CD4-positive, alpha-beta T cell treated with Interleukin-17A for 1 hour (primary cell): Measurements from ENCODE around the gene MTMR10.

Source experiments
- DNase-seq: peaks from one replicate; pipeline ENCODE4 v3.0.0-alpha.2; 2020

The MTMR10 gene

DNA sequence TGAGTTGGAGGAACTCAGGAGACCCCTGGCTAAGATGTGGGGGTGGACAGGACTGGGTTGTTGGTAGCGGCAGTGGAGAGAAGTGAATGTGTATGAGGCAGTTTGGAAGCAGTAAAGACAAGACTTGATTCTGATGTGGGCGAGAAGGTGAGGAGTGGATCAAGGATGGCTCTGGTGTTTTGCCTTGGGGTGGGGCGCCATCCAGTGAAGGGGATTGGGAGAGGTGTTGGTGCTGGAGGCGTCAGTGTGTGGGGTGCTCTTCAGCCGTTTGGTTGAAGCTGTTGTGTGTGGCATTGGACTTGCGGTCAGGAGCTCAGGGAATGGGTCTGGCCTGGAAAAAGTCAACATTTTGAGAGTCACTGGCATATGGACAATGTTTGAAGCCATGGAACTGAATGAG is 74.4 kb downstream of the MTMR10 start:
- no peak for DNase-seq

DNA sequence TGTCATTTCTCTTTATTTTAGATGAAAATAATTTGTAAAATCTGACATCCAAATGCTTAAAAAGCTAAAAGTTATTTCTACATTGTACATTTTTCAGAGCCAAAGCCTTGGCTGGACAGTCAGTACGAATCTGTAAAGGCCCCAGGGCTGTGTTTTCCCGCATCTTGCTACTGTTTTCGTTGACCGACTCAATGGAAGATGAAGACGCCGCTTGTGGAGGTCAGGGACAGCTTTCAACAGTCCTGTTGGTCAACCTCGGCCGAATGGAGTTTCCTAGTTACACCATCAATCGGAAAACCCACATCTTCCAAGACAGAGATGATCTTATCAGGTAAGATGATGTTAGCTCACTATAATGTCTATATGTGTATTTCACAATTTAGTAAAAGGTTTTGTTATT is 77.7 kb downstream of the MTMR10 start:
- DNase-seq, result no peak

DNA sequence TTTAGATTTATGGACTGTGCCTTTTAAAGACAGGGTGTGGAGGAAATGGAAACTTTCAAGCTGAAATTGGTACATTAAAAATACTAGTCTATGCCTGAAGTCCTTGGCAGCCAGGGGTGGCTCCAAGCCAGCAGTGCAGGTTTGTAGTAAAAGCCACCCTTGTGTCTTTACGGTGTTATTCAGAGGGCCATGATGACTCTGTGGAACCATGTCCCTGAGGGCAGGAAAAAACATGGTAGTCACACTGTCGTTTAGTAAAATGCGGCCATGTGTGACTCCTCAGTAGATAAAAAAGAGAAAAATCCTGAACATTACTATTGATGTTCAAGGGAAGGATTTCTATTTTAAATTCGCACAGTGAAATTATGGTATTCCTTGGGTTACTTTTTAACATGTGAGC is 85.1 kb downstream of the MTMR10 start:
- no peak for DNase-seq

DNA sequence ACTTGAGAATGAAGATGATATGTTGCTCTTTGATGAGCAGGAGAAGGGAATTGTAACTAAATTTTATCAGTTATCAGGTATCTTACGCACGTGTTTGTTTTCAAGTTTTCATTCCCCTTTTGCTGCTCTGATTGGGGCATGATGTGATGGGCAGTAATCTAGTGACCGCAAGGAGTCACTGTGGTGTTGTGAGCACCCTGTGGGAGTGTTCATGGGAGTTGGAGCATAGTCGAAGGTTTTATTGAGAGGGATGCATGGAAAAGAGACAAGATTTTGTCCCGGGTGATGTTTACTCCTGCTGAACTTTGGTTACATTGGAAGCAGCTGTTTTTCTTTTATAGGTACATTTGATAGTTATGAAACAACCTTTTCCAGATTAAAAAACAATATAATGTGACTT is 85.6 kb downstream of the MTMR10 start:
- no peak for DNase-seq

DNA sequence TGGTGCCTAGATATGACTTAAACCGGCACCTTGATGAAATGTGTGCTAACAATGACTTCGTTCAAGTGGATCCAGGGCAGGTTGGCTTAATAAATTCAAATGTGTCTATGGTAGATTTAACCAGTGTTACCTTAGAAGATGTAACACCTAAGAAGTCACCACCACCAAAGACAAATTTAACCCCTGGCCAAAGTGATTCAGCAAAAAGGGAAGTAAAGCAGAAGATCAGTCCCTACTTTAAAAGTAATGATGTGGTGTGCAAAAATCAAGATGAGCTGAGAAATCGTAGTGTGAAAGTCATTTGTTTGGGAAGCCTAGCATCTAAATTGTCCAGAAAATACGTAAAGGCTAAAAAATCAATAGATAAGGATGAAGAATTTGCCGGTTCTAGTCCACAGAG is 86.6 kb downstream of the MTMR10 start:
- no peak for DNase-seq

DNA sequence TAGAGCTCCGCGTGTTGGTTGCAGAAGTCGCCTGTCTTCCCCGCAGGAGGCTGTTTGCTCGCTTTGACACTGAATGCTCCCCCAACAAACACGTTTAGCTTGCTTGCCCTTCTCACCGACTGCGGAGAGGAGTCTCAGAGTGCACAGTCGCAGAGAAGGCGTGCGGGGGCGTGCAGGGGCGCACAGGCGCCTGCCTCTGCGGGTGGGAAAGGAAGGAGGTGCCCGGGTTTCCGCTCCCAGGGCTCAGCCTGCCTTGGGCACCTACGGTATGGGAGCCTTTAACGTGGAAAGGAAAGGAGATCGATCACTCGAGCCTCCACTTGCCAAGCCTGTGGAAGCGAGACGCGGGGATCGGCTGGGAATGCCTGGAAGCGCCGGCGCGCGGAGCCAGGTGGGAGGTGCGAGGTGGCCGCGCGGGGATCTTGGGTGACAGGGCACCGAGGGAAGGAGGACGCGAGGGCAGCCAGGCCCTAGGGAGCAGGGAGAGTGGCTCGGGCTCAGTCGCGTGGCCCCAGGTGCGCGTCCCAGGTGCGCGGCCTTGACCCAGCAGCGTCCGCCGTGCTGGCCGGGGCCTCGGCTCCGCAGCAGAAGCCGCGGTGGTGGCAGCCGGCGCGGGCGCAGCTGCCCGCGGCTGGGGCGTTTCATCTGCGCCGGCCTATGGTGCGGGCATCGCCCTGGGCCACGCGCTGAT is 87.8 kb downstream of the MTMR10 start, which contains the start of gene FAN1:
FAN1 (plus strand) TSS at position 419 of the 691 bp plus-strand sequence. CDS start 749 bp downstream, outside the sequence.
- DNase-seq, result peak; percentile 77

DNA sequence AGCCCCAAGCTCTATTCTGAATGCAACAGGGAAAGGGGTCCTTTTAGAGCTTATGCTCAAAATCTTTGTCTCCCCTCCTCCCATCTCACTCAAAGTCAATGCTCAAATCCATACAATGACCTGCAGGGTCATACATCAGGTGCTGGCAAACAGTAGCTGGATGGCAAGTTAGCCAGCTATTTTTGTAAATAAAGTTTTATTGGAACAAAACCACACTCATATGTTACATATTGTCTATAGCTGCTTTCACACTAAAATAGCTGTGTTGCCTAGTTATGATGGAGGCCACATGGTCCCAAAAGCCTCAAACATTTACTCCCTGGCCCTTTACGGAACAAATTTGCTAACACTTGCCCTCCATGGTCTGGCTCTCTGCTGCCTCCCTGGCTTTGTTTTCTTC is 89.5 kb downstream of the MTMR10 start:
- DNase-seq, result no peak

DNA sequence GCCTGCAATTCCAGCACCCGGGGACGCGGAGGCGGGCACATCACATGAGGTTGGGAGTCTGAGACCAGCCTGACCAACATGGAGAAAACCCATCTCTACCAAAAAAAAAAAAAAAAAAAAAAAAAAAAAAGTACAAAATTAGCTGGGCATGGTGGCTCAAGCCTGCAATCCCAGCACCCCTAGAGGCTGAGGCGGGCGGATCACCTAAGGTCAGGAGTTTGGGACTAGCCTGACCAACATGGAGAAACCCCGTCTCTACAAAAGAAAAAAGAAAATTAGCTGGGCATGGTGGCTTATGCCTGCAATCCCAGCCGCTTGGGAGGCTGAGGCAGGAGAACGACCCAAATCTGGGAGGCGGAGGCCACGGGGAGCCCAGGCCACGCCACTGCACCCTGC is 95.2 kb downstream of the MTMR10 start:
- no peak for DNase-seq

DNA sequence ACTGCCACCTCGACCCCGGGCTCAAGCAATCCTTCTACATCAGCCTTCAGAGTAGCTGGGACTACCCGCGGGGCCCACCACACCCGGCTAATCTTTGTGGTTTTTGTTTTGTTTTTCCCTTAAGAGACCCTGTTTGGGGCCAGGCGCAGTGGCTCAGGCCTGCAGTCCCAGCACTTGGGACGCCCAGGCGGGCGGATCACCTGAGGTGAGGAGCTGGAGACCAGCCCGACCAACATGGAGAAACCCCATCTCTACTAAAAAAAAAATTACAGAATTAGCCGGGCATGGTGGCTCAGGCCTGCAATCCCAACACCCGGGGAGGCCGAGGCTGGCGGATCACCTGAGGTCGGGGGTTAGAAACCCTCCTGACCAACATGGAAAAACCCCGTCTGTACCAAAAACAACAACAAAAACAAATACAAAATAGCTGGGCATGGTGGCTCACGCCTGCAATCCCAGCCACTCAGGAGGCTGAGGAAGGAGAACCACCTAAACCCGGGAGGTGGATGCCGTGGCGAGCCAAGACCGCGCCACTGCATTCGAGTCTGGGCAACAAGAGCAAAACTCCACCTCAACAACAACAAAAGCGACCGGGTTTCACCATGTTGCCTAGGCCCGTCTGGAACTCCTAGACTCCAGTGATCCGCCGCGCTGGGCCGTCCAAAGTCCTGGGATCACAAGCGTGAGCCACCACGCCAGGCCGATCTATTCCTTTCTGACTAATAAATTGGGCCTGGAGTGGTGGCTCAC is 95.8 kb downstream of the MTMR10 start:
- no peak for DNase-seq

DNA sequence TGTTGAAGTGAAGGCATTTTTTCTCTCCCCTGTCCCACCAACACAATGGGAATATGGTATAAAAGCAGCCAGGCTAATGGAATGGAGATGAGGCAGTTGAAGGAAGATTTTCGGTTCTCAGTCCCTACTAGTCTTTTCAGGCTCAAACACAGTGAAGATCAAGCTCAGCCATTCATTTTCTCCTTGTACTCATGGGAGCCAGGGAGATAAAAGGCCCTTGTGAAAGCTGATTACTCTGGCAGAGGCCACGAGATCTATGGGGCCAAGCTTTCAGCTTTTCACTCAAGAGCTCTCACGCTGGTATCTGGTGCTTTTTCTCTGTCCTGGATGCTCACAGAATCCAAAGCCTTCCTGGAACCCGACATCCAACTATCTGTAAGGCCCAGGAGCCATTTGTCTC is 102.2 kb downstream of the MTMR10 start:
- no peak for DNase-seq
